HG03097 (cell line): ENCODE results near the gene TMEM185A.
"Not testable (repeated sequence)": the region's sequence is repeated elsewhere in the genome, so short reads cannot be mapped to it uniquely, and the experiment has no call there.

Experiments used
- ATAC-seq: cut with Tn5 transposase; IDR thresholded peaks from one replicate; pipeline ENCODE4 v1.9.1; 2021; ENCODE audit not compliant: unreplicated experiment, low FRiP score

Gene TMEM185A

GRCh38 chrX:149563359-149563758 lies 68.2 kb downstream of the TMEM185A start:
- ATAC-seq: no peak

- not testable (repeated sequence) for ATAC-seq
Measured at GRCh38 chrX:149555251-149555650, 76.3 kb downstream of the TMEM185A start.

GRCh38 chrX:149551939-149552248 lies 79.7 kb downstream of the TMEM185A start:
- ATAC-seq: not testable (repeated sequence)

- not testable (repeated sequence) for ATAC-seq
Measured at GRCh38 chrX:149551245-149551938, 80.2 kb downstream of the TMEM185A start.

GRCh38 chrX:149550454-149550853 lies 81.1 kb downstream of the TMEM185A start:
- ATAC-seq: not testable (repeated sequence)

GRCh38 chrX:149549701-149550100 lies 81.9 kb downstream of the TMEM185A start, which contains the start of gene HSFX3:
TSS of gene HSFX3 (minus strand) at chrX:149549924. CDS start at chrX:149549852, 72 bp downstream.
- not testable (repeated sequence) for ATAC-seq

- ATAC-seq: not testable (repeated sequence)
Measured at GRCh38 chrX:149547782-149548181, 83.8 kb downstream of the TMEM185A start.

GRCh38 chrX:149546962-149547361 lies 84.6 kb downstream of the TMEM185A start:
- ATAC-seq: not testable (repeated sequence)
